ENCODE data around the gene EMC6. TPM values are rescaled to one million over a fixed set of nuclear protein-coding genes. Genes with fewer than 3 reads are reported as not detected.

EMC6 gene
- total RNA-seq, 4 donors from 2014 or later = 5.6 to 19.3 (median 10.6) TPM

- WGBS, 2 donors = 80 to 81% methylated on average over 11 of the region's 11 CpGs
- no peak overlapping the region for H3K4me3 ChIP-seq (ENCODE audit: low read depth, poor library complexity, severe bottlenecking)
- no peak for DNase-seq (ENCODE audit: low spot score in 2 of 2)
- intact Hi-C loops (cut with DNase I; ENCODE audit: low total_unique reads) = no loop called here
- no peak for TF ChIP-seq CTCF (IDR thresholded peaks at IDR 0.05)
- TF ChIP-seq POLR2A (IDR thresholded peaks at IDR 0.05) = no peak
Observed at GRCh38 chr17:3675886-3676285, 7.3 kb downstream of the EMC6 start.

GRCh38 chr17:3678095-3678820 lies 9.6 kb downstream of the EMC6 start:
- DNase-seq (ENCODE audit: low spot score in 2 of 2) = no peak
- no peak overlapping the region for H3K4me3 ChIP-seq (ENCODE audit: low read depth, poor library complexity, severe bottlenecking)
- no peak for TF ChIP-seq POLR2A (IDR thresholded peaks at IDR 0.05)
- TF ChIP-seq CTCF (IDR thresholded peaks at IDR 0.05) = no peak
- intact Hi-C loops (cut with DNase I; ENCODE audit: low total_unique reads) = no loop called here
- WGBS, 2 donors = 38 to 43% methylated on average over 9 to 15 of the region's 16 CpGs

GRCh38 chr17:3678821-3679530 lies 10.4 kb downstream of the EMC6 start:
- no peak overlapping the region for H3K4me3 ChIP-seq (ENCODE audit: low read depth, poor library complexity, severe bottlenecking)
- no peak for DNase-seq (ENCODE audit: low spot score in 2 of 2)
- 80 to 81% methylated on average over 20 to 27 of the region's 27 CpGs for WGBS, 2 donors
- intact Hi-C loops (cut with DNase I; ENCODE audit: low total_unique reads) = no loop called here
- no peak for TF ChIP-seq CTCF (IDR thresholded peaks at IDR 0.05)
- no peak for TF ChIP-seq POLR2A (IDR thresholded peaks at IDR 0.05)

GRCh38 chr17:3679531-3680126 lies 11.0 kb downstream of the EMC6 start:
- intact Hi-C loops (cut with DNase I; ENCODE audit: low total_unique reads) = no loop called here
- TF ChIP-seq POLR2A (IDR thresholded peaks at IDR 0.05) = no peak
- no peak for TF ChIP-seq CTCF (IDR thresholded peaks at IDR 0.05)
- 48 to 49% methylated on average over 20 of the region's 20 CpGs for WGBS, 2 donors

GRCh38 chr17:3681057-3681456 lies 12.4 kb downstream of the EMC6 start:
- WGBS, 2 donors = 85 to 88% methylated on average over 12 of the region's 12 CpGs
- no peak overlapping the region for H3K4me3 ChIP-seq (ENCODE audit: low read depth, poor library complexity, severe bottlenecking)
- DNase-seq (ENCODE audit: low spot score in 2 of 2) = no peak
- intact Hi-C loops (cut with DNase I; ENCODE audit: low total_unique reads) = no loop called here
- no peak for TF ChIP-seq CTCF (IDR thresholded peaks at IDR 0.05)

More at GRCh38 chr17:3679531-3680126, 11.0 kb downstream of the EMC6 start:
- DNase-seq (ENCODE audit: low spot score in 2 of 2) = no peak
- no peak overlapping the region for H3K4me3 ChIP-seq (ENCODE audit: low read depth, poor library complexity, severe bottlenecking)
